SK-N-SH (cell line): ENCODE measurements around the gene HAGH.

Experiments
- CTCF ChIP-seq: fragments of 200-600 bp; sonication (generic); IDR thresholded peaks from 2 replicates; pipeline ENCODE4 v1.6.1; 2017; ENCODE audit warnings: antibody characterized with exemption, mild to moderate bottlenecking, moderate library complexity
- EP300 ChIP-seq, 2 experiments: IDR thresholded peaks; 2 replicates each; pipeline versions ENCODE4 v1.4.0 to v1.6.1; 2012; ENCODE audit warnings: borderline replicate concordance in 1 of 2, low read depth in 1 of 2, low read length in 1 of 2
- SIN3A ChIP-seq: IDR thresholded peaks from 2 replicates; pipeline ENCODE4 v1.6.1; 2012; ENCODE audit warnings: low read depth, mild to moderate bottlenecking, low read length, moderate library complexity, borderline replicate concordance

- TF ChIP-seq CTCF: no peak
- TF ChIP-seq EP300 (IDR thresholded peaks at IDR 0.05; ENCODE audit: borderline replicate concordance in 1 of 2, low read depth in 1 of 2, low read length in 1 of 2): no peak
- no peak for TF ChIP-seq SIN3A
Observed at GRCh38 chr16:1791943-1792812, 34.4 kb downstream of the HAGH start.
